HEK293 (cell line): ENCODE results near the gene ARHGAP22.

Experiments
- AEBP2 ChIP-seq: fragments of 450-650 bp; formaldehyde crosslinking; IDR thresholded peaks from 2 replicates; pipeline ENCODE4 v1.5.1; 2016; ENCODE audit warnings: missing biosample characterization, missing genetic modification characterization, borderline replicate concordance
- BCL11B ChIP-seq: fragments of 450-650 bp; formaldehyde crosslinking; IDR thresholded peaks from 2 replicates; pipeline ENCODE4 v1.5.1; 2016; ENCODE audit warnings: low read depth, missing biosample characterization, missing genetic modification characterization
- EGR2 ChIP-seq: fragments of 450-650 bp; formaldehyde crosslinking; IDR thresholded peaks from 2 replicates; pipeline ENCODE4 v1.5.1; 2016; ENCODE audit warnings: low read depth, missing biosample characterization, missing genetic modification characterization
- ELK4 ChIP-seq: IDR thresholded peaks from 2 replicates; pipeline ENCODE4 v1.6.1; 2011; ENCODE audit warnings: mild to moderate bottlenecking, low read depth, low read length, borderline replicate concordance
- GLIS1 ChIP-seq: fragments of 450-650 bp; formaldehyde crosslinking; IDR thresholded peaks from 2 replicates; pipeline ENCODE4 v1.5.1; 2016; ENCODE audit warnings: missing biosample characterization, missing genetic modification characterization
- KLF17 ChIP-seq: fragments of 450-650 bp; formaldehyde crosslinking; IDR thresholded peaks from 2 replicates; pipeline ENCODE4 v1.5.1; 2016; ENCODE audit warnings: missing biosample characterization, missing genetic modification characterization
- PRDM2 ChIP-seq: fragments of 450-650 bp; formaldehyde crosslinking; IDR thresholded peaks from 2 replicates; pipeline ENCODE4 v1.5.1; 2016; ENCODE audit warnings: missing biosample characterization, missing genetic modification characterization, borderline replicate concordance
- SALL2 ChIP-seq: fragments of 450-650 bp; formaldehyde crosslinking; IDR thresholded peaks from 2 replicates; pipeline ENCODE4 v1.5.0; 2017; ENCODE audit warnings: missing biosample characterization, mild to moderate bottlenecking, missing genetic modification characterization, borderline replicate concordance
- TCF7L2 ChIP-seq: IDR thresholded peaks from 2 replicates; pipeline ENCODE4 v1.6.1; 2011; ENCODE audit warnings: low read depth, mild to moderate bottlenecking, inconsistent platforms, low read length, moderate library complexity, borderline replicate concordance
- ZBTB26 ChIP-seq: fragments of 450-650 bp; formaldehyde crosslinking; optimal IDR thresholded peaks from 2 replicates; pipeline ENCODE3; 2016; ENCODE audit warnings: missing biosample characterization, mild to moderate bottlenecking, missing genetic modification characterization
- ZBTB7A ChIP-seq: fragments of 450-650 bp; formaldehyde crosslinking; IDR thresholded peaks from 2 replicates; pipeline ENCODE4 v1.5.1; 2016; ENCODE audit warnings: low read depth, missing biosample characterization, missing genetic modification characterization
- ZEB2 ChIP-seq: fragments of 450-650 bp; formaldehyde crosslinking; IDR thresholded peaks from 2 replicates; pipeline ENCODE4 v1.5.1; 2016; ENCODE audit warnings: missing biosample characterization, missing genetic modification characterization
- ZFP41 ChIP-seq: fragments of 450-650 bp; formaldehyde crosslinking; IDR thresholded peaks from 2 replicates; pipeline ENCODE4 v1.5.1; 2016; ENCODE audit warnings: missing biosample characterization, missing genetic modification characterization, borderline replicate concordance
- ZNF18 ChIP-seq: fragments of 450-650 bp; formaldehyde crosslinking; IDR thresholded peaks from 2 replicates; pipeline ENCODE4 v1.5.1; 2016; ENCODE audit warnings: missing biosample characterization, missing genetic modification characterization
- ZNF223 ChIP-seq: fragments of 450-650 bp; formaldehyde crosslinking; IDR thresholded peaks from 2 replicates; pipeline ENCODE4 v1.5.1; 2016; ENCODE audit warnings: missing biosample characterization, missing genetic modification characterization
- ZNF23 ChIP-seq: fragments of 450-650 bp; formaldehyde crosslinking; IDR thresholded peaks from 2 replicates; pipeline ENCODE4 v1.5.1; 2016; ENCODE audit warnings: missing biosample characterization, missing genetic modification characterization, borderline replicate concordance
- ZNF335 ChIP-seq: fragments of 450-650 bp; formaldehyde crosslinking; conservative IDR thresholded peaks from 2 replicates; pipeline ENCODE4 v1.5.1; 2016; ENCODE audit warnings: missing biosample characterization, missing genetic modification characterization
- ZNF341 ChIP-seq: fragments of 450-650 bp; formaldehyde crosslinking; IDR thresholded peaks from 2 replicates; pipeline ENCODE4; 2016; ENCODE audit warnings: low read depth, missing biosample characterization, missing genetic modification characterization
- ZNF473 ChIP-seq: fragments of 450-650 bp; formaldehyde crosslinking; IDR thresholded peaks from 2 replicates; pipeline ENCODE4 v1.5.1; 2017; ENCODE audit warnings: missing biosample characterization, missing genetic modification characterization
- ZNF596 ChIP-seq: fragments of 450-650 bp; IDR thresholded peaks from 2 replicates; pipeline ENCODE4 v1.5.0; 2018; ENCODE audit warnings: missing biosample characterization, mild to moderate bottlenecking, missing genetic modification characterization, moderate library complexity
- ZNF645 ChIP-seq: fragments of 450-650 bp; formaldehyde crosslinking; IDR thresholded peaks from 2 replicates; pipeline ENCODE4; 2016; ENCODE audit warnings: missing biosample characterization, missing genetic modification characterization
- ZNF704 ChIP-seq: fragments of 450-650 bp; formaldehyde crosslinking; IDR thresholded peaks from 2 replicates; pipeline ENCODE4 v1.5.1; 2016; ENCODE audit warnings: missing biosample characterization, missing genetic modification characterization
- ZXDB ChIP-seq: fragments of 450-650 bp; formaldehyde crosslinking; IDR thresholded peaks from 2 replicates; pipeline ENCODE4 v1.5.1; 2016; ENCODE audit warnings: missing biosample characterization, missing genetic modification characterization

ARHGAP22 gene

GRCh38 chr10:48523820-48524758, 80.8 kb downstream of the ARHGAP22 start (continued):
- 0 out of 2 replicates have a peak, but pooled peaks have one; percentile 36 for TF ChIP-seq ZNF596
- no peak for TF ChIP-seq ZNF18 (tag by site-specific recombination)
- no peak for TF ChIP-seq PRDM2 (tag by site-specific recombination)
- TF ChIP-seq GLIS1 (tag by site-specific recombination), result peak; percentile 77
- no peak for TF ChIP-seq EGR2 (tag by site-specific recombination)
- TF ChIP-seq ZNF335 (tag by site-specific recombination), result peak; percentile 66
- TF ChIP-seq SALL2, result no peak
- no peak for TF ChIP-seq ZNF23 (tag by site-specific recombination)
- TF ChIP-seq BCL11B (tag by site-specific recombination), result no peak
- no peak for TF ChIP-seq ZNF704 (tag by site-specific recombination)
- no peak for TF ChIP-seq TCF7L2
- 0 out of 2 replicates have a peak, but pooled peaks have one; percentile 20 for TF ChIP-seq ZEB2
- no peak for TF ChIP-seq ZNF223 (tag by site-specific recombination)
- TF ChIP-seq KLF17 (tag by site-specific recombination), result no peak
- no peak for TF ChIP-seq ELK4
- TF ChIP-seq ZBTB7A (tag by site-specific recombination), result no peak
- TF ChIP-seq ZFP41 (tag by site-specific recombination), result no peak
- TF ChIP-seq ZNF645 (tag by site-specific recombination), result no peak
- TF ChIP-seq ZNF473, result no peak
- no peak for TF ChIP-seq ZNF341 (tag by site-specific recombination)
- TF ChIP-seq AEBP2, result no peak
- TF ChIP-seq ZXDB, result peak; percentile 57
- TF ChIP-seq ZBTB26 (tag by site-specific recombination), result peak; percentile 65
